ENCODE measurements around the gene CROCC2.

GRCh38 chr2:240858871-240859270, 47.3 kb upstream of the CROCC2 start:
- no peak for TF ChIP-seq CTCF (IDR thresholded peaks at IDR 0.05)
- TF ChIP-seq POLR2A (IDR thresholded peaks at IDR 0.05): no peak

Data from heart left ventricle (tissue), 13 donors.